ENCODE data around the gene LARP4B.
A peak's percentile ranks its signal among the peaks of the same experiment; 100 is the strongest.

The LARP4B gene

GRCh38 chr10:931326-932318 lies at the start of gene LARP4B:
Gene LARP4B (minus strand): TSS chr10:931705. CDS start chr10:885721, 45,984 bp downstream.
- DNase-seq, result peak; percentile 97

DNA sequence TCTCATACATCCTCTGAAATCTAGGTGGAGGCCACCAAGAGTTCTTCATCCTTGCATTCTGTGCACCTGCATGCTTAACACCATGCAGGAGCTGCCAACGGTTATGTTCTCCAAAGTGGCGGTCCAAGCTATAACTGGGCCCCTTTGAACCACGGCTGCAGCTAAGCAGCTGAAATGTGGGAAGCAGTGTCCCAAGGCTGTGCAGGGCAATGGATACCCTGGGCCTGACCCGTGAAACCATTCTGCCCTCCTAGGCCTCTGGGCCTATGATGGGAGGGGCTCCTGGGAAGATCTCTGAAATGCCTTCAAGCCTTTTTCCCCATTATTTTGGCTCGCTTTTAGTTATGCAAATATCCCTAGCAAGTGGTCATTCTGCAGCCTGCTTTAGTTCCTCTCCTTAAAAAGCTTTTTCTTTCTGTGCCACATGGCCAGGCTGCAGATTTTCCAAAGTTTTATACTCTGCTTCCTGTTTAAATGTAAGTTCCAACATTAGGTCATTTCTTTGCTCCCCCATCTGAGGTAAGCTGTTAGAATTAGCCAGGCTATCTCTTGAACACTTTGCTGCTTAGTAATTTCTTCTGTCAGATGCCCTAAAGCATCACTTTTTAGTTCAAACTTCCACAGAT lies 49.1 kb upstream of the LARP4B start:
- DNase-seq, result no peak

DNA sequence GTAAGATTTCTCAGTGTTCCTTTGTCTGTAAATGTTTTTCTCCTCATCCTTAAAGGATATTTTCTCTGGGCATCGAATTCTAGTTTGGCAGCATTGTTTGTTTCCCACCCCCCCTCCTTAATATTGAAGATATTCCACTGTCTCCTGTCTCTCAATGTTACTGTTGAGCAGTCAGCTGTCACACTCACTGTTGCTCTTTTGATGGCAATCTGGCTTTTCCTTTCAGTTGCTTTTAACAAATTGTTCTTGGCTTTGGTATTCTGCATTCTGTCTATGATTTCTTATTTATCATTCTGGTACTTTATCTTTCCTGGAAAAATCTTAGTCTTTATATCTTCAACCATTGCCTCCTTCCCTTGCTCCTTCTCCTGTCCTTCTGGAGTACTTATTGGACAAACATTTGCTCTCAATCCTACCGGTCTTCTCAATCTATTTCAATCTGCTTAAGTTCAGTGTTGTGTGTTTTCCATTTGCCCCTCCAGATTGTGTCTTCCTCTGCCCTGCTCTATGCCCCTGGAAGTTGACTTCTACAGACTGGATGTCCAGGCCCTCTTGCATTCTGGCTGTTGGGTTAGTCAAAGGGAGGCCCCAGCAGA lies 47.4 kb upstream of the LARP4B start:
- DNase-seq, result no peak

- no peak for DNase-seq
Measured at GRCh38 chr10:976316-976715, 44.8 kb upstream of the LARP4B start.

- DNase-seq, result no peak
Measured at GRCh38 chr10:974785-975074, 43.2 kb upstream of the LARP4B start.

DNA sequence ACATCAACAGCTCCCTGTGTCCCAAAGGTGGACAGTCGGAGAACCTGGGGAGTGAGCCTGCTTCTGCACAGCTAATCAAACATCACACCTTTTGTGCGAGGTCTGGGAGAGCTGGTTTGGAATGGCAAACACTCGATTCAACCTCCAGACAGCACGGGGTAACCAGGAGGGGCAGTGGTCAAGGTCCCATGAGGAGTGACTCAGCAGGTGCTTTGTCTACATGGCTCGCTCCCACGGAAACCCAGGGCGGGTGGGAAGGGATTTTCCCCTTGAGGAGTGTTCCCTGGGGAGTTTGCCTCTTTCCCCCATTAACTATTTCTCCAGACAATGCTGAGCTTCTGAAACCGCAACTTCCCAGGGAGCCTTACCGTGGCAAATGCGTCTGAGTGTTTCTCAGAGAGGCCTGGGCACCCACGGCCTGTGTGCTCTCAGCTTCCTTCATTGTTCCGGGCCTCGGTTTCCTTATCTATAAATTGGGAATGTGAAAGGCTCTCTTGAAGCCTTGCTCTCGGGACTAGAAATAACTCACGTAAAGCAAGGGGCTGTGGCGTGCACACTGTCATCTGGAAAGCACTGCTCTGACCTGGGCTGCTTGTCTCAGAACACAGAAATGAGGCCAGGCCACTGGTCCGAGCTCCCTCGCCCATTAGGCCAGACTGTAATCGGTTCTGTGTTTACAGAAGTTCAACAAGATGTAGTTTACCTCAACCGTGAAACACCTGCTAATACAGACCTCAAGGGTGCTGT lies 42.7 kb upstream of the LARP4B start:
- no peak for DNase-seq

DNA sequence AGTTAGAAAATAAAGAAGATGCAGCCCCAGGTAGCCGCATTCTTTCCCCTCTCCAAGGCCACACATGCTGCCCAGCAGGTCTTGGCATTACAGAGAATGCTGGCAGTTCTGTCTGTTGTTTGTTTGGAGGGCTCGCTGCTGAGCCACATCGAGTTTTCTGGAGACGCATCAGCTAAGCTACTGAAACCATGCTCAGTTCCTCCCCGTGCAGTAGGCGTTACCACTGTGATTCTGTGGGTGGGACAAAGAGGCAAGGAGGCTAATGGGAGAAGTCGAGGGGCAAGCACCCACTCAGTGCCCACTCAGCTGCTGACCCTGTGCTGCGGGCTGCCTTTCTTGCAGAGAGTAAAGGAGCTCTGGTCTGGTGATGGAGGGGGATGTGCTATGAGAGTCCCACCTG lies 41.3 kb upstream of the LARP4B start:
- DNase-seq, result no peak

DNA sequence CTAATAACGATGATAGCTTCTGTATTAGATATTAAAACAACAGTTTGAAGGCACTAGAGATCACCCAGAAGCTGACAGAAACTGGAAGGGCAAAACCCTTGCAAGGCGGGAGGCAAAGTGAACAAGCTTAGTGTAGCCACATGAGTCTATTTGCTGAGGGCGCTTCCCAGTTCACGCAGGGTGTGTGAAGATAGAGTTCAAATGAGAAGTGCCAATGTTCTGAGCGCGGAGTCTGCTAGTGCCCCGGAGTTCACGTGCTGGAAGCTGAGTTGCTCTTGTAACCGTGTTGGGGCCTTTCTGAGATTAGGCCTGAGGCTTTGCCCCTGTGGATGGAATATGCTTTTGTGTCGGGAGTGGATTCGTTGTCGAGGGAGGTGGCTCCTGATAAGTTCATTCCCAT lies 40.1 kb upstream of the LARP4B start:
- no peak for DNase-seq

DNA sequence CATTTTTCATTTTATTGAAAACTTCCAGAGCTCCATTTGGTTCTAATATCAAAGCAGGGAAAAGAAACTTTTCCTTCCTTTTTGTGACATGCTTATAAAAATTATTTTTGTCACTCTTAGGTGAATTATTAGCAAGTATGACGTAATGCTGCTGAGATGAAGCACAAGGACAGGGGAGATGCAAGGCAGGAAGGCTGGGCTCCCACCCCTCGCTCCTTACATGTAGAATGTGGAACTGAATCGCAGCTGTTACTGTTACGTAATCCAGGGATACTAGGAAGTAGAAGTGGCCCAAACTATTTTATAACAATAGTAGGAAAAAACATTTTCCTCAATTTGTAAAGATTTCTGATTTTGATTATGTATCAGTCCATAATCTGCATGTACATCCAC lies 39.6 kb upstream of the LARP4B start:
- DNase-seq, result no peak

DNA sequence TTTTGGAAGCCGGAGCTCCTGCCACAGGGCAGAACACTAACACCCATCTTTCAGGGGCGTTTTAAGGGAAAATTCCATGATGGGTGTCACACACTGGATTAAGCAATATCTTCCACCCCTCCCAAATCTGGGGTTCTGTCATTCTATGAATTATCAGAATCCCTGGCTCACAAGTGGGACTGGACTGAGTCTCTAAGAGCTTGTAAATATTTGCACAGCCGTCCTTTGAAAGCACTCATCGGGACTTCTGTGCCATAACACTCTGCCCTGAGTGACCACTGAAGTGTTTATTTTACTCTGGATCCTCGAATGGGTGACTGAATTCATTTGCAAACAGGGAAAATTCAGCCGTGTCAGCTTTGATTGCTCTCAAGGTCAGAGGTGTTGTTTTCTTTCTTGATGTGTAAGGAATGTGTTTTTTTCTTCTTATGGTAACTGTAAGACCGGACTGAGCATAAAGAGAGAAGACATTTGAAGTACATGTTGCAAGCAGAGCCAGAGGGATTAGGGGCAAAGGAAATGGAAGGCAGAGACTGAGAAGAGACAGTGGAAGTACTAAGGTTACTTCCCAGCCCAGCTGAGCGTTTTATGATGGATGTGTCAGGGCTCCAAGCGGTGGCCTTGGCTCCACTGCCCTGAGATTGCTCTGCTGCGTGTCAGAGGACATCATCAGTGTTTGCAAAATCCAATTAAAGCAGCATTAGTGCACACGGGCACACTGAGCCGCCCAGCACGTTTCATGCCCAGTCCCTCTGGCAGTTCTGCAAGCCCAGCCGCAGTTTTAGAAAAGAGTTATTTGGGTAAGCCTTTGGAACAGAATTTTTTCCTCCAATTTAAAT lies 39.0 kb upstream of the LARP4B start:
- DNase-seq, result no peak

- no peak for DNase-seq
Measured at GRCh38 chr10:969473-970150, 38.1 kb upstream of the LARP4B start.

DNA sequence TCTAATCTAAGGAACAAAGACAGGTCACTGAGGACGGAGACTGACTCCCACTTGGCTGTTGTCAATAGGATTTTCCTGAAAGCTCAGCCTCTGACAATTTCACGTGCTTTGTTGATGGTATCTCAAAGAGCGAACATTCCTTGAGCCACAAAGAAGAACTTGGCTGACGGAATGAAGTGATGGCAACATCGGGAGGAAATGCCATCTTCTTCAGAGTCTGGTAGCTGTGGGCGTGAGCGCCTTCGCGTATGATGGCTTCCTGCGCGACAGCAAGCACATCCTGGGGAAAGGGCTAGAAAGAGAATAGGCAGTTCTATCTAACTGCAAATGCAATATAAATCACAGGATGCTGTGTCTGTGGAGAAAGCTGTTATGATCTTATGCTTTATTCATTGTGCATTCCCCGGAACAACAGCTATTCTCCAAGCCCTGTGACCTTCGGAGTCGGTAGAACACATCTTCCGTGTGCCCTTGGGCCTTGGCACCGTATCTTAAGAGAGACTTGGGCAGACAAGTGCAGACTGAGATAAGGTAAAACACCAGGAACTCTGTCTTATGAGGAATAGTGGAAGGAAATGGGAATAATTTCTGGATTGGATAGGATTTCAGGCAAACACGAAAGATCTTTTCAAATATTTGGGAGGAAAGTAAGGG lies 37.2 kb upstream of the LARP4B start:
- DNase-seq, result no peak

DNA sequence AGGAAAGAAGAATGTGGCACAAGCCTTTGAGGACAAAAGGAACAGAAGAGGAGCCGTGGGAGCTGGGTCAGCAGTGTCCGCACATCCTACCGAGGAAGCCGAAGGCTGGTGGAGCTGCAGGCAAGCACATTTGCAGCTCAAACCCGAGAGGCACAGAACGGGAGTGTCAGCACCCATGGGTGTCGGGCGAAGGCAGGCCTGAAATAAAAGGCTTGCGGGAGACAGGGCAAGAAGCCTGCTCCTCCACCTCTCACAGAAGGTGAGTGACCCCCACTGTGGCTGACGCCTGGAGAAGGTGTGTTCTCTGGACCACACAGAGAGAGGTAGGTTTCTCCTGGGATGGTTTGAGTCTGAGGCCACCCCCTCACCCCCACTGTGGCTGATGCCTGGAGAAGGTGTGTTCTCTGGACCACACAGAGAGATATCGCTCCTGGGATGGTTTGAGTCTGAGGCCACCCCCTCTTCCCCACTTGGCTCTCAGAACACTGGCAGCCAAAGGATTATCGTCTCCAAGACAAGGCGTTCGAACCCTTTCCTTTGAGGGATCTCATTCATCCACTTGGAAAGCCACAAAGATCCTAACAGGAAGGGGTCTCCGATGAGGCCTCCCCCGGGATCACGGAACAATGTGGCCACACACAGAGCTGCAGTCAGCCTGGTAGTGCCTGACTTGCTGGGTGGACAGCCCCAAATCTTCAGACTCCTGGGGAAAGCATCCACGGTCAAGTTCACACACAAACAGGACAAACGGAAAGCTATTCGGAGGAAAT lies 35.1 kb upstream of the LARP4B start:
- DNase-seq, result no peak

GRCh38 chr10:964988-965417 lies 33.5 kb upstream of the LARP4B start:
- no peak for DNase-seq

DNA sequence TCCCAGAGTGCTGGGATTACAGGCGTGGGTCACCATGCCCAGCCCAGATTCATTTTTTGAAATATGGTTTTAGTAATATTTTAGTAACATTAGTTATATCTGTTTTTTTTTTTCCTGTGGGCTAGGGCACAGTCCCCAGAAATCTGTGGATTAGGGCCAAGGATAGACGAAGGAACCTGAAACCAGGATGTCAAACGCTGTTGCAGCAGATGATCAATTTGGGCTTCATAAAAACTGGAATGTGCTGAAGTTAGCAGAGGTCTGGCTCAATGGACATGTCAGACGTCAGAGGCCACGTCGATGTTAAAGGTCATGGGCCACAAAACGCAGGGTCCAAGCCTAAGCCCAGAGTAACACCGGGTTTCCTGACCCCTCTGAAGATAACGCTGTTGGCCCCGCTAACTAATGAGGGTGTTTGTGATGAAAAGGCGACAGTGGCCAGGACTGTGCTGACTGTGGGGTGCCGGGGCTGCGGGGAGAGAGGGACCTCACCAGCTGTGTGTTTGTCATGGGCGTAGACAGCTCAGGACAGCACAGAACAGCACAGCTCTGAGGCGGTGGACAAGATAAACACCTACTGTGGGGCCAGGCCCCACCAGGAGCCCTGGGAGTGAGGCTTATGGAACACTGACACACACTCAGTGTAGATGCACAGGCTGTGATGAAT lies 32.9 kb upstream of the LARP4B start:
- DNase-seq, result no peak

DNA sequence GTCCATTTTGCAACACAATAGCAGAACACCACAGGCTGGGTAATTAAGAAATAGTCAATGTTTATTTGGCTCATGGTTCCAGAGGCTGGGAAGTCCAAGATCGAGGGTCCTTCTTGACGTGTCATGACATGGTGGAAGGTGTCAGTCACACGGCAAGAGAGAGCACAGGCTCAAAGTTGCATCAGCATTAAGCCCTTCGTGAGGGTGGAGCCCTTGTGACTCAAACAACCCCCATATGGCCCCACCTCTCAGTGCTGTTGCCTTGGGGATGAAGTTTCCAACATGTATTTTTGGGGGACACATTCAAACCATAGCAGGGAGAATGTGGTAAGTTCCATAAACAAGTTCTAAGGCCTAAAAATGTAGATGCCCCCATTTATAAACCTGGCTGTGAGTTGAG lies 32.1 kb upstream of the LARP4B start:
- no peak for DNase-seq

GRCh38 chr10:963186-963585 lies 31.7 kb upstream of the LARP4B start:
- DNase-seq, result no peak

DNA sequence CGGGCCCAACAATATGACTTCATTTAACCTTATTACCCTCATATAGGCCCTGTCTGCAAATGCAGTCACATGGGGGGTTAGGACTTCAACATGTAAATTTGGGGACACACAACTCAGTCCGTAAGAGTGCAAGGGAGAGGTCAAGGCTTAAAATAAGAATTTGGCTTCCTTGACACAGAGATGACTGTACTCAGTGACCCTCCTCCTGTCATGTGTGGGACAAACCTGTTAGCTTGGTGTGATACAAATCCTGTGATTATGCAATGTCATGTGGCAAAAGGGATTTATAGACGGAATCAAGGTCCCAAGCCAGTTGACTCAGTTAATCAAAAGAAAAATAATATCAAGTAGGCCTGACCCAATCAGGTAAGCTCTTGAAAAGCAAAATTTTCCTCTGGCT lies 30.8 kb upstream of the LARP4B start:
- no peak for DNase-seq

DNA sequence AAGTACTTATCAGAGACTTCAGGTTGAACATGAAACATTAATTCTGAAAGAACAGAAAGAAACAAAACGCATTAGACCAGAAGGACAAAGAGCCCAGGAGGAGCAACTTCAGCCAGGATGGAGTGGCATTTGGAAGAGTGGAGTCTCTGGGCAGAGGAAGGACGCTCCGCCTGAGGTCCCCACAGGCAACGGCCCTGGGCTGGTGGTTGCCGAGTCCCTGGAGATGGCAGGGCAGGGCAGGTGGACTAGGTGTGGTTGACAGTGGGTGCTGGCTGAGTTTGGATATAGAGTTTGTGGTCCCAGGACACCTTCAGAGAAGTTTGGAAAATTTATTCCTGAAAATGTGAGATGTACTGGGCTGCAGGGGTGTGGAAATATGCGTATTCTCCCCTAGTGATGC lies 27.4 kb upstream of the LARP4B start:
- DNase-seq, result no peak

DNA sequence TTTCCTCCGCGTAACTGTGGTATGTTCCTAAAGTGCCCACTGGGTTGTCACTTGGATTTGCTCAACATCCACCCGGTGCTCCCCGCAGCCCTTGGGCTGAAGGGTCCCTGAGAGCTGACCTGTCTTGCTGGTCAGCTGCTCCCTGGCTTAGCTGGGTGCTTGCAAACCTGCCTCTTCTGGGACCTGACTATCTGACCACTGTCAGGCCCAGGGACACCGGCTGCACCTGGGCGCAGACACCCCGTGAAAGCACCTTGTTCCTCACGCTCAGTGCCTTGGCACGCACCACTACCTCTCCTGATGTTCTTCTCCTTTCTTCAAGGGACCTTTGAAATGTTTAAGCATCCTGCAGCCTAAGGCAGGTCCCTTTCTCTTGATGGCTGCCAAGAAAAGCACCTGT lies 26.6 kb upstream of the LARP4B start:
- DNase-seq, result no peak
